HG02973 (cell line): Measurements from ENCODE around the gene RPL27.
"Not testable (repeated sequence)": the region's sequence is repeated elsewhere in the genome, so short reads cannot be mapped to it uniquely, and the experiment has no call there.

Experiments
- ATAC-seq: cut with Tn5 transposase; IDR thresholded peaks from one replicate; pipeline ENCODE4 v1.9.1; 2021; ENCODE audit warnings: moderate library complexity; ENCODE audit not compliant: unreplicated experiment

RPL27 gene

DNA sequence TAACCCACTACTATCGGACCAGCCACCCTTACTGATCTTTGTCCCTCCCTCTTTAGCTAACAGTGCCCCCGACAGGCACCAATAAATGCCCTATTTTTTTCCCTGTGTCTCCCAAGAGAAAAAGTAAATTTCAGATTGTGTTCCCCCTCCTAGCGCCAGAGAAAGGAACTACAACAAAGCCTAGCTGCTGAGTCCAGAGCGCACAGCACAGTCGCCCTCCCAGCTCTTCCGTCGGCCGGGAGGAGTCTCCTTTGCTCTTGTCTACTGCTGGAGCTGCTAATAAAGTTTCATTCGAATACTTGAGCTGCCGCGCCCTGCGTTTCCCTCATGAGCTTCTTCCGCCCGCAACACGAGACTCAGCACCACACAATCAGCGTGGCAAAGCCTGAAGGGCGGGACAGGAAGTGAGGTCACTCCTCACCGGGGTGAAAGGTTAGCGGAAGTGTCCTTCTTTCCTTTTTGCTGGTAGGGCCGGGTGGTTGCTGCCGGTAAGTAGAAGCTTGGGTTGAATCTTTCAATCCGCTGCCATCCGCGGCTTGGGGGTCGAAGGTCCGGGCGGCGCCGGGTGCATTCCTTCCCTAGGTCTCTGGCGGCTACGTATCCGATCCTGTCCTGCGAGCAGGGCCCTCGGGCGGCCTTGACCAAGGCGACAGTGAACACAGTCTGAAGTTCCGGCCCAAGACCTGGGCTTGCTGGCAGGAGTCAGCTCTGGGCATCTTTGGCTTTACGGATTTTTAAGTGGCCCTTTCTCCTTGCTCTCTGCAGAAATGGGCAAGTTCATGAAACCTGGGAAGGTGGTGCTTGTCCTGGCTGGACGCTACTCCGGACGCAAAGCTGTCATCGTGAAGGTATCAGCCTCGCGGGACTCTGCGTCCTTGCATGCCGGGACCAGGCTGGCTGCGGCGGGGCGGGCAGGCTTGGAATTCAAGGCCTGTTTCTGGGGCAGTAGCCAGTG is at the start of gene RPL27:
Gene RPL27, plus strand, starts transcription at position 436 of the 955 bp plus-strand sequence. Its CDS starts 332 bp downstream, at position 768.
- ATAC-seq, result peak; percentile 80

DNA sequence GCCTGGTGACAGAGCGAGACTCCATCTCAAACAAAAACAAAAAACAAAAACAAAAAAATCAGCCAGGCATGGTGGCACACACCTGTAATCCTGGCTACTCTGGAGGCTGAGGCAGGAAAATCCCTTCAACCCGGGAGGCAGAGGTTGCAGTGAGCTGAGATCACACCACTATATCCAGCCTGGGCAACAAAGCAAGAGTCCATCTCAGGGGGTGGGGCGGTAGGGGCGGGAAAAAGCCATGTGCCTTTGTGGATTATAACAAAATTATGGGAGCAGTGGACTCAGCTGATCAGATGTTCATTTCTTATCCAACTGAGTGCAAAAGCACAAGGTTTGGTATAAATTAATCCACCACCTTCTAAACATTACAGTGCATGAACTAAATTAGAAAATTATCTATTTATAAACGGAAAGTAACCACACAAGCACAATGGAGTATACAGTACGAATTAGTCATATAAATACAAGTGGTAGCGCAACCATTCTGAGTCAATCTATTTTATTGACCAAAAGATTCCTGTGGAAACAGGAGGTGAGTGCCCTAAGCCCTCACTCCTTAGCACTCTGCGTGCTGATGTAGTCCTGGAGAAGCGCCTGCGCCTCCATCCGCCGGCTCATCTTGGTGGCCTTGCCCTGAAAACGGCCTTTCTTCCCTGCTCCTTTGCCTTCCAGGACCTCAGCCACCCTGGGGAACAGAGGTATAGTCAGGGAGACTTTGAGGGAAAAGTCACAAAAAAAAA is 48.0 kb upstream of the RPL27 start:
- no peak for ATAC-seq

- ATAC-seq, result no peak
Measured at GRCh38 chr17:42953669-42954068, 44.5 kb upstream of the RPL27 start.

DNA sequence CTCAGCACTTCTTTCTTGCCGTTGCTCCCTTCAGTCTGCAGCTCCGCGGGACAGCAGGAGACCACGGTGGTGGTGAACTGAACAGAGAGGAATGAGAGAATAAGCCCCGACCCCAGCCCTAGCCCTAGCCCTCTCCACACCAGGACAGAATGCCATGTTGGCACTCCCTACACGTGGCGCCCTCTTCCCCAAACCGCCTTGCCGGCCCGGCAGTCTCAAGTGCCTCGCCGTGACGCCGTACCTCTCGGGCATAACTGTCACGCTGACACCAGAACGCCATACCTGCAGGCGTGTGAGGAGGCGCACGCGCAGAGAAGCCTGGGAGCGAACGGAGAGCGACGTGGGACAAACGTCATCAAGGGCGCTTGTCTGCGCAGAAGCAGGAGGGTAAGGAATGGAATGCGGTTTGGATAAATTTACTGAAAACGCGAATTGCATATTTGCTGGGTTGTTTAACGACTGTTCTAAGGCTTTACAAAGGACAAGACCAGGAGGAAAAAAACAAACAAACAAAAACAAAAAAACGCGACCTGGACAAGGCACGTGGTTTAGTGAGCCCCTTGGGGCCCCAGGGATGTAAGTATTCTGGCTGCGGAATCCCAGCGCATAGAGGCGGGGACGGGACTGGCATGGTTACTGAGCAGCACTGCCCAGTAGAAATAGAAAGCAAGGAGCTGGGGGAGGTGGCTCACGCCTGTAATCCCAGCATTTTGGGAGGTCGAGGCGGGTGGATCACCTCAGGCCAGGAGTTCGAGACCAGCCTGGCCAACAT is 33.9 kb upstream of the RPL27 start, which contains the start of gene AARSD1:
Gene AARSD1, minus strand, starts transcription at position 294 of the 772 bp plus-strand sequence. Its CDS starts 14 bp downstream, at position 280.
- peak; percentile 73 for ATAC-seq

DNA sequence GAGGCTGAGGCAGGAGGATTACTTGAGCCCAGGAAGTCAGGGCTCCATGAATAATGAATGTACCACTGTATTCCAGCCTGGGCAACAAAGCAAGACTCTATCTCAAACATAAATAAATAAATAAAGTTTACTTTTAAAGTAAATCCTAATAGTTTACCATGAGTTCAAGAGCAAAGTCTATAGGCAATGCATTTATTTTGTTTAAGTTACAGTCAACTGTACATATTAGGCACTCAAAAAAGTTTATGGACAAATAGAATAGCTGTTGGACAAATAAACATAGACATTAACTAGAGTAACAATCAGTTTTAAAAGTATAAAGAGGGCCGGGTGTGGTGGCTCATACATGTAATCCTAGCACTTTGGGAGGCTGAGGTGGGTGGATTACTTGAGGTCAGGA is 30.3 kb upstream of the RPL27 start:
- ATAC-seq, result no peak

- no peak for ATAC-seq
Measured at GRCh38 chr17:42969001-42969581, 29.1 kb upstream of the RPL27 start.

DNA sequence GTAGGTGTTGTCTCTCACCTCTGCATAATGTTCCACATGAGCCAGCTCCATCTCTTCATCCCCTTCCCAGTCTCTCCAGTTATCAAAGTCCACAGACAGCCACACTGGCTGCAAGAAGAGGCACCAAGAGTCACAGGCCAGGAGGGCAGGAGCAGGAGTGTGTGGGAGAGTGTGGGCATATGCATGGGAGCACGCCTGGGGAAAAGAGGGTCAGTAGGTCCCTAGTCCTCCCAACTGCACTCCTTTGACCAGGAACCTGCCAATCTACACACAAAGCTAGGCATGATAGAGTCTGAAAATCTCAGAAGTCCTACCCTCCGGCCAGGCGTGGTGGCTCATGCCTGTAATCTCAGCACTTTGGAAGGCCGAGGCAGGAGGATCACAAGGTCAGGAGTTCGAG is 26.6 kb upstream of the RPL27 start:
- ATAC-seq, result no peak

DNA sequence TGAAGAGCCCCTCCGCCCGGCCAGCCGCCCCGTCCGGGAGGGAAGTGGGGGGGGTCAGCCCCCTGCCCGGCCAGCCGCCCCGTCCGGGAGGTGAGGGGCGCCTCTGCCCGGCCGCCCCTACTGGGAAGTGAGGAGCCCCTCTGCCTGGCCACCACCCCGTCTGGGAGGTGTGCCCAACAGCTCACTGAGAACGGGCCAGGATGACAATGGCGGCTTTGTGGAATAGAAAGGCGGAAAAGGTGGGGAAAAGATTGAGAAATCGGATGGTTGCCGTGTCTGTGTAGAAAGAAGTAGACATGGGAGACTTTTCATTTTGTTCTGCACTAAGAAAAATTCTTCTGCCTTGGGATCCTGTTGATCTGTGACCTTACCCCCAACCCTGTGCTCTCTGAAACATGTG is 24.9 kb upstream of the RPL27 start:
- ATAC-seq, result not testable (repeated sequence)

DNA sequence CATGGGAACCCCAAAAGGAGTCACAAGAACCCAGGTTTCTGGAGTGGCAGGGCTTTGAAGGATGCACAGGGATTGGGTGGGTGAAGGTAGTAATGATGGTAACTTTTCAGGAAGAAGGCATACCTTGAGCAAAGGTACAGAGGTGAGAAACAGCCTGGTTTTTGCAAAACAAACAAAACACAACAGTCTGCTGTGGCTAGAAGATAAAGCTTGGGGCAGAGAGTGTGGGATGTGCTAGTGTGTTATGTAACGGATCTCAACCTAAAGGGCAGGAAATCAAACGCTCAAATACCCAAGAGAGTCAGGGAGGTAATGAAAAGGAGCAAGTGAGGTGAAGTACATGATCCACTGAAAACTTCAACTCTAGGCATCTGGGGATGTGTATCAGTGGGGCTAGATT is 23.0 kb upstream of the RPL27 start:
- no peak for ATAC-seq

- not testable (repeated sequence) for ATAC-seq
Measured at GRCh38 chr17:42975701-42976100, 22.5 kb upstream of the RPL27 start.

GRCh38 chr17:42979511-42980273 is 18.5 kb upstream of the RPL27 start, which contains the start of gene PTGES3L:
Gene PTGES3L (minus strand): TSS chr17:42980080. CDS start chr17:42980053, 27 bp downstream.
- no peak for ATAC-seq

DNA sequence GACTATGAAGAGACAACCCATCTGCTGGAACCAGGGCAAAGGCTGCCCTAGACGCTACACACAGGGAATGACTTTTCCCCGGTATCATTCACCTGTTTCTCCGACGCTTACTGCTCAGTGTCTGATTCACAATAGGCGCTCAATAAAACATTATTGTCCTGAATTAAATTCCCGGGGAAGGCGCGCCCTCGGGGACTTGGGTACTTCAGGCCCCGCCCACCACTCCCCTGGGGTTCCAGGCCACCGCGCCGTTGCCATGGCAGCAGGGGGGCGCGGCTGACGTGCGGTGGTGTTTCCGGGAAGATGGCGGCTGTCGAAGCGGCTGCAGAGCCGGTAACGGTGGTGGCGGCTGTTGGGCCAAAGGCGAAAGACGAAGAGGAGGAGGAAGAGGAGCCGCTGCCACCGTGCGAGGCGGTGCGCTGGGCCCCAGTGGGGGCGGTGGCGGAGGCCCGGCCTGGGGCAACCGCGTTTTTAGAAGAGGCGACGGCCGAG is 17.9 kb upstream of the RPL27 start, which contains the start of gene RUNDC1:
Gene RUNDC1, plus strand, starts transcription at position 292 of the 492 bp plus-strand sequence. Its CDS starts 12 bp downstream, at position 304.
- ATAC-seq, result peak; percentile 58

- peak; percentile 31 for ATAC-seq
Measured at GRCh38 chr17:42980766-42981397, 17.3 kb upstream of the RPL27 start.

DNA sequence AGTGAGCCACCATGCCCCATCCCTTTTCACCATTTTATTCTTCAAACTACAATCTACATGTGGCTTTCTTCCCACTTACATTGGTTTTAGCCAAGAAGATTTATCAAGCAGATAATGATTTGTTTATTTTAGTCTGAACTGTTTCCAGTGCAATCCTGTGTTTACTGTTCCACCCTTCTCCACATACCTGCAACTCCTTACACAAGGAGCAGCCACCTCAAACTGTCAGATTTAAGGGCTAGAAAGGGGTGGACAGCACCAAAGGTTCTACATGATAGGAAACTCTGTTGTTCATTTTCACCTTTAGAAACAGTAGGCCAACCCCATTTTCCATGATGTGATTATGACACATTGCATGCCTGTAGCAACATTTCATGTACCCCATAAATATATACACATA is 16.0 kb upstream of the RPL27 start:
- no peak for ATAC-seq

DNA sequence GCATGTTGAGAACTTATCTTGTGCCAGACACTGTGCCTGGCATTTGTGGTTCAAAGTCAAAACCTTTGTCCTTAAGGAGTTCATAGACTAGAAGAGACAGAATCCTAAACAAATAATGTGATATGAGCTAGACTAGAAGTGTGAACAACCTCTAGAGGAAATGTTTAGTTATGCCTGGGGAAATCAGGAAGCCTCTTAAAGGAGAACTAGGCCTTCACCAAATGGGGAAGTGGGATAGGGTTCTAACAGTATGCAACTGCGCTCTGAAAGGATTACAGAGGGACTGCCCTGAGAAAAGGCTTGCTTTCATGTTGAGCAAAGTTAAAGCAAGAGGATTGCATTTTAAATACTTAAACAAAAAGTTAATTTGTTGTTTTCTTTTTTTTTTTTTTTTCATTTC is 13.0 kb upstream of the RPL27 start:
- peak; percentile 43 for ATAC-seq

DNA sequence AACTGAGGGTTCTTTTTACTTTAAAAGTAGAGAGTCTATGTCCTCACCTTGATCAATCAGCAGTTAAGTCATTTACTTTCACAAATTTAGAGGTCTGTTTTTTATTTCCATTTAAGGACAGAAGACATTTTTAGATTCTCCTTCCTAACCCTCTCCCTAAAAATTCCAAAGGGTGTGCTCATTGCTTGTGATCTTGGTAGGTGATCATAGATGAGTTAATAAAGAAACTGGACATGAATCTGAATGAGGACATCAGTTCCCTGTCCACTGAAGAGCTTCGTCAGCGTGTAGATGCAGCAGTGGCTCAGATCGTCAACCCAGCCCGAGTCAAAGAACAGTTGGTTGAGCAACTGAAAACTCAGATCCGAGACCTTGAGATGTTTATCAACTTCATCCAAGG is 9.1 kb upstream of the RPL27 start:
- no peak for ATAC-seq

DNA sequence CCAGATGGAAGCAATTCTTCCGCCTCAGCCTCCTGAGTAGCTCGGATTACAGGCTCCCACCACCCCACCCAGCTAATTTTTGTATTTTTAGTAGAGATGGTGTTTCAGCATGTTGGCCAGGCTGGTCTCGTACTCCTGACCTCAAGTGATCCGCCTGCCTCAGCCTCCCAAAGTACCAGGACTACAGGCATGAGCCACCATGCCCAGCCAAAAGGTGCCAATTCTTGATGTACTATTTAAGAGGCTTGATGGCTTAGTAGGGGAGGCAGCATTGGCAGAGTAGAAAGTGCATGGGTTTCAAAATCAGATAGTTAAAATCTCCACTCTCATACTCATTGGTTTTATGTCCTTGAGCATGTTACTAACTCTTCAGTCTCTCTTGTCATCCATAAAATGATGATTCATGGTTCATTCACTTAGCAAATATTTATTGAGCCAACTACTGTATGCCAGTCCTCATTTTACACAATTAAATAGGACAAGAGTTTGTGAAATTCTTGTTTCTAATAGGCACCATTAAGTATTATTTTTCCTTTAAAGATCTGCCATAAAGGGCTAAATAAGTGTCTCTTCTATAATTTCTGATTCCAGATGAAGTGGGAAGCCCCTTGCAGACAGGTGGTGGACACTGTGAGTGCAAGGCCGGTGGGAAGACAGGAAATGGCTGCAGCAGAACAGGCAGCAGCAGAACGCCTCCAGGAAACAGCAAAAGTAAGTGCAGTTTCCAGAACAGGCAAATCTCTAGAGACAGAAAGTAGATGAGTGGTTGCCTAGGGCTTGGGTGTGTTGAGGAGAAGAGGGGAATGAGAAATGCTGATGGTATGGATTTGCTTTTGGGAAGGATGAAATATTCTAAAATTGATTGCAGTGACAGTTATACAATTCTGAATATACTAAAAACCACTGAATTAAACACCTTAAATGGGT is 8.2 kb upstream of the RPL27 start:
- ATAC-seq, result no peak

DNA sequence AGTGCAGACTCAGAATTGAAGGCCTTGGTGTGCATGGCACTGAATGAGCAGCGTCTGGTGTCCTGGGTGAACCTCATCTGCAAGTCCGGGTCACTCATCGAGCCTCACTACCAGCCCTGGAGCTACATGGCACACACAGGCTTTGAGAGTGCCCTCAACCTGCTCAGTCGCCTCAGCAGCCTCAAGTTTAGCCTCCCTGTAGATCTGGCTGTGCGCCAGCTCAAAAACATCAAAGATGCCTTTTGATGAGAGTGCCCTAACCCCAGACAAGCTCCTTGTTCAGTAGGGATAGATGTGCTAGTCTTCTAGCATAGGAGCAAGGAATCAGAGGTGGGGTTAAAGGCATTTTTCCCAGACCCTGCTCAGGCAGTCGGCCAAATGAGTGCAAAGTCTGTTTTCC is 6.7 kb upstream of the RPL27 start:
- no peak for ATAC-seq
